Activated CD4-positive, alpha-beta T cell treated with anti-CD3 and anti-CD28 coated beads, Interleukin-2, amount 50 U/mL, for 1 hour (primary cell): ENCODE measurements around the gene SLC25A6.
"Not testable (repeated sequence)": the region's sequence is repeated elsewhere in the genome, so short reads cannot be mapped to it uniquely, and the experiment has no call there.

ENCODE experiments used
- DNase-seq: peaks from one replicate; pipeline ENCODE4 v3.0.0-alpha.2; 2020

SLC25A6 gene

GRCh38 chrX:1351981-1352714, 39.8 kb downstream of the SLC25A6 start:
- no peak for DNase-seq

- DNase-seq = not testable (repeated sequence)
Measured at GRCh38 chrX:1349606-1350005, 42.3 kb downstream of the SLC25A6 start.

GRCh38 chrX:1341545-1342184, 50.2 kb downstream of the SLC25A6 start:
- no peak for DNase-seq

- DNase-seq = no peak
Measured at GRCh38 chrX:1336948-1337779, 54.7 kb downstream of the SLC25A6 start.

- DNase-seq = no peak
Measured at GRCh38 chrX:1336331-1336943, 55.5 kb downstream of the SLC25A6 start, which contains the start of gene IL3RA. IL3RA (plus strand) TSS chrX:1336785; CDS start chrX:1341766, 4,981 bp downstream.
